ENCODE data around the gene SPG21.
A peak's percentile ranks its signal among the peaks of the same experiment; 100 is the strongest.

The SPG21 gene

GRCh38 chr15:64934023-64934422 lies 55.7 kb downstream of the SPG21 start:
- Histone ChIP-seq H2BK5ac (ENCODE audit: low read depth, low read length, poor library complexity, severe bottlenecking) (no peak overlapping the region), H3K36me3 (ENCODE audit: control insufficient read depth in 1 of 2, insufficient read depth in 2 of 2, low read depth in 1 of 2, low read length in 2 of 2) (peaks cover 0 to 3% of the 10 kb centered on the region in 2 experiments), H2BK120ac (ENCODE audit: low read depth, low read length) (no peak overlapping the region), H3K9ac (ENCODE audit: low read length) (no peak overlapping the region), H3K18ac (ENCODE audit: low read depth in 1 of 2, low read length in 2 of 2) (no peak overlapping the region), H3K9me3 (ENCODE audit: control insufficient read depth, low read length) (no peaks in the 10 kb centered on the region), H3K14ac (ENCODE audit: low read length in 2 of 2) (no peak overlapping the region), H3K4me3 (ENCODE audit: insufficient read depth in 1 of 2, low read depth in 1 of 2, low read length in 2 of 2) (no peak overlapping the region), H2BK15ac (ENCODE audit: low read depth, poor library complexity, severe bottlenecking) (no peak overlapping the region), H3K79me1 (replicated peaks; ENCODE audit: low read length, poor library complexity, severe bottlenecking) (no peaks in the 10 kb centered on the region), H2AK5ac (ENCODE audit: low read length, severe bottlenecking) (no peak overlapping the region), H3K27me3 (ENCODE audit: control insufficient read depth in 1 of 2, insufficient read depth in 1 of 2, low read length in 2 of 2) (no peaks in the 10 kb centered on the region), H3K23ac (ENCODE audit: low read length in 2 of 2) (no peak overlapping the region), H3K27ac (ENCODE audit: low read length, poor library complexity, severe bottlenecking) (no peak overlapping the region), H4K8ac (ENCODE audit: low read length) (no peak overlapping the region), H3K4me2 (ENCODE audit: low read length, poor library complexity, severe bottlenecking) (no peak overlapping the region), H2AFZ (ENCODE audit: low read depth, low read length) (no peak overlapping the region), H4K91ac (ENCODE audit: low read length) (no peak overlapping the region), H3K4me1 (ENCODE audit: control insufficient read depth, insufficient read depth, low read depth, low read length) (peaks cover 7% of the 10 kb centered on the region), H3K4ac (ENCODE audit: low read depth in 1 of 2, low read length in 2 of 2) (no peak overlapping the region), H2BK12ac (ENCODE audit: low read length in 2 of 2) (no peak overlapping the region)
- WGBS: 98% methylated on average over 11 of the region's 11 CpGs
- no peak for DNase-seq

GRCh38 chr15:64931381-64931780 lies 58.3 kb downstream of the SPG21 start:
- H3K4me3 ChIP-seq (ENCODE audit: insufficient read depth in 1 of 2, low read depth in 1 of 2, low read length in 2 of 2): no peak overlapping the region
- H2BK15ac ChIP-seq (ENCODE audit: low read depth, poor library complexity, severe bottlenecking): no peak overlapping the region
- no peaks in the 10 kb centered on the region for H3K79me1 ChIP-seq (replicated peaks; ENCODE audit: low read length, poor library complexity, severe bottlenecking)
- H3K18ac ChIP-seq (ENCODE audit: low read depth in 1 of 2, low read length in 2 of 2): peak overlapping the region in 1 of 2 experiments; percentile 67
- no peaks in the 10 kb centered on the region for H3K27me3 ChIP-seq (ENCODE audit: control insufficient read depth in 1 of 2, insufficient read depth in 1 of 2, low read length in 2 of 2)
- peak overlapping the region; percentile 5 for H4K91ac ChIP-seq (ENCODE audit: low read length)
- no peak overlapping the region for H3K23ac ChIP-seq (ENCODE audit: low read length in 2 of 2)
- peak overlapping the region in 1 of 2 experiments; percentile 4 for H2BK12ac ChIP-seq (ENCODE audit: low read length in 2 of 2)
- no peak overlapping the region for H4K8ac ChIP-seq (ENCODE audit: low read length)
- H2AFZ ChIP-seq (ENCODE audit: low read depth, low read length): no peak overlapping the region
- DNase-seq: no peak
- H3K27ac ChIP-seq (ENCODE audit: low read length, poor library complexity, severe bottlenecking): no peak overlapping the region
- H3K4me2 ChIP-seq (ENCODE audit: low read length, poor library complexity, severe bottlenecking): no peak overlapping the region
- H3K9me3 ChIP-seq (ENCODE audit: control insufficient read depth, low read length): no peaks in the 10 kb centered on the region
- no peak overlapping the region for H3K4ac ChIP-seq (ENCODE audit: low read depth in 1 of 2, low read length in 2 of 2)
- peaks cover 0 to 3% of the 10 kb centered on the region in 2 experiments for H3K36me3 ChIP-seq (ENCODE audit: control insufficient read depth in 1 of 2, insufficient read depth in 2 of 2, low read depth in 1 of 2, low read length in 2 of 2)
- no peak overlapping the region for H2AK5ac ChIP-seq (ENCODE audit: low read length, severe bottlenecking)
- H3K4me1 ChIP-seq (ENCODE audit: control insufficient read depth, insufficient read depth, low read depth, low read length): peaks cover 7% of the 10 kb centered on the region
- no peak overlapping the region for H3K9ac ChIP-seq (ENCODE audit: low read length)
- no peak overlapping the region for H2BK5ac ChIP-seq (ENCODE audit: low read depth, low read length, poor library complexity, severe bottlenecking)
- 95% methylated on average over 8 of the region's 8 CpGs for WGBS
- H3K14ac ChIP-seq (ENCODE audit: low read length in 2 of 2): peak overlapping the region in 1 of 2 experiments; percentile 30
- no peak overlapping the region for H2BK120ac ChIP-seq (ENCODE audit: low read depth, low read length)

- 45% methylated on average over 11 of the region's 11 CpGs for WGBS
- H3K4me3 ChIP-seq (ENCODE audit: insufficient read depth in 1 of 2, low read depth in 1 of 2, low read length in 2 of 2): no peak overlapping the region
- H3K27me3 ChIP-seq (ENCODE audit: control insufficient read depth in 1 of 2, insufficient read depth in 1 of 2, low read length in 2 of 2): no peaks in the 10 kb centered on the region
- H3K9ac ChIP-seq (ENCODE audit: low read length): no peak overlapping the region
- H4K91ac ChIP-seq (ENCODE audit: low read length): peak overlapping the region; percentile 5
- H2AFZ ChIP-seq (ENCODE audit: low read depth, low read length): no peak overlapping the region
- H3K27ac ChIP-seq (ENCODE audit: low read length, poor library complexity, severe bottlenecking): no peak overlapping the region
- DNase-seq: peak; percentile 80
- peaks cover 0 to 3% of the 10 kb centered on the region in 2 experiments for H3K36me3 ChIP-seq (ENCODE audit: control insufficient read depth in 1 of 2, insufficient read depth in 2 of 2, low read depth in 1 of 2, low read length in 2 of 2)
- no peak overlapping the region for H3K23ac ChIP-seq (ENCODE audit: low read length in 2 of 2)
- H3K18ac ChIP-seq (ENCODE audit: low read depth in 1 of 2, low read length in 2 of 2): peak overlapping the region in 1 of 2 experiments; percentile 6
- peaks cover 7% of the 10 kb centered on the region for H3K4me1 ChIP-seq (ENCODE audit: control insufficient read depth, insufficient read depth, low read depth, low read length)
- H3K9me3 ChIP-seq (ENCODE audit: control insufficient read depth, low read length): no peaks in the 10 kb centered on the region
- H2BK15ac ChIP-seq (ENCODE audit: low read depth, poor library complexity, severe bottlenecking): no peak overlapping the region
- no peak overlapping the region for H3K4me2 ChIP-seq (ENCODE audit: low read length, poor library complexity, severe bottlenecking)
- H2BK120ac ChIP-seq (ENCODE audit: low read depth, low read length): no peak overlapping the region
- H4K8ac ChIP-seq (ENCODE audit: low read length): no peak overlapping the region
- peak overlapping the region in 1 of 2 experiments; percentile 53 for H3K14ac ChIP-seq (ENCODE audit: low read length in 2 of 2)
- H3K4ac ChIP-seq (ENCODE audit: low read depth in 1 of 2, low read length in 2 of 2): no peak overlapping the region
- H2BK5ac ChIP-seq (ENCODE audit: low read depth, low read length, poor library complexity, severe bottlenecking): no peak overlapping the region
- H2AK5ac ChIP-seq (ENCODE audit: low read length, severe bottlenecking): no peak overlapping the region
- peak overlapping the region in 1 of 2 experiments; percentile 21 for H2BK12ac ChIP-seq (ENCODE audit: low read length in 2 of 2)
- no peaks in the 10 kb centered on the region for H3K79me1 ChIP-seq (replicated peaks; ENCODE audit: low read length, poor library complexity, severe bottlenecking)
Measured at GRCh38 chr15:64930778-64931371, 58.8 kb downstream of the SPG21 start.

GRCh38 chr15:64930019-64930652 lies 59.6 kb downstream of the SPG21 start:
- no peak overlapping the region for H3K4me3 ChIP-seq (ENCODE audit: insufficient read depth in 1 of 2, low read depth in 1 of 2, low read length in 2 of 2)
- no peak overlapping the region for H2BK120ac ChIP-seq (ENCODE audit: low read depth, low read length)
- H3K23ac ChIP-seq (ENCODE audit: low read length in 2 of 2): no peak overlapping the region
- no peak overlapping the region for H3K4me2 ChIP-seq (ENCODE audit: low read length, poor library complexity, severe bottlenecking)
- no peak for DNase-seq
- H2AK5ac ChIP-seq (ENCODE audit: low read length, severe bottlenecking): no peak overlapping the region
- no peak overlapping the region for H3K9ac ChIP-seq (ENCODE audit: low read length)
- no peak overlapping the region for H4K8ac ChIP-seq (ENCODE audit: low read length)
- peak overlapping the region in 1 of 2 experiments; percentile 22 for H3K18ac ChIP-seq (ENCODE audit: low read depth in 1 of 2, low read length in 2 of 2)
- no peak overlapping the region for H3K27ac ChIP-seq (ENCODE audit: low read length, poor library complexity, severe bottlenecking)
- peaks cover 0 to 3% of the 10 kb centered on the region in 2 experiments for H3K36me3 ChIP-seq (ENCODE audit: control insufficient read depth in 1 of 2, insufficient read depth in 2 of 2, low read depth in 1 of 2, low read length in 2 of 2)
- no peak overlapping the region for H4K91ac ChIP-seq (ENCODE audit: low read length)
- H3K79me1 ChIP-seq (replicated peaks; ENCODE audit: low read length, poor library complexity, severe bottlenecking): no peaks in the 10 kb centered on the region
- no peaks in the 10 kb centered on the region for H3K27me3 ChIP-seq (ENCODE audit: control insufficient read depth in 1 of 2, insufficient read depth in 1 of 2, low read length in 2 of 2)
- no peak overlapping the region for H2AFZ ChIP-seq (ENCODE audit: low read depth, low read length)
- H3K4ac ChIP-seq (ENCODE audit: low read depth in 1 of 2, low read length in 2 of 2): no peak overlapping the region
- peaks cover 7% of the 10 kb centered on the region for H3K4me1 ChIP-seq (ENCODE audit: control insufficient read depth, insufficient read depth, low read depth, low read length)
- H3K9me3 ChIP-seq (ENCODE audit: control insufficient read depth, low read length): no peaks in the 10 kb centered on the region
- WGBS: 88% methylated on average over 10 of the region's 10 CpGs
- H2BK5ac ChIP-seq (ENCODE audit: low read depth, low read length, poor library complexity, severe bottlenecking): no peak overlapping the region
- H2BK12ac ChIP-seq (ENCODE audit: low read length in 2 of 2): no peak overlapping the region
- H2BK15ac ChIP-seq (ENCODE audit: low read depth, poor library complexity, severe bottlenecking): no peak overlapping the region
- no peak overlapping the region for H3K14ac ChIP-seq (ENCODE audit: low read length in 2 of 2)
